ENCODE measurements around the gene FTCD.
A peak's percentile ranks its signal among the peaks of the same experiment; 100 is the strongest.

GRCh38 chr21:46187814-46188213 lies 32.4 kb upstream of the FTCD start:
- TF ChIP-seq CTCF (IDR thresholded peaks at IDR 0.05; ENCODE audit: control extremely low read depth in 1 of 3, insufficient read depth in 1 of 3, low read depth in 1 of 3, low read length in 3 of 3) (no peak), RFX5 (IDR thresholded peaks at IDR 0.05; ENCODE audit: borderline replicate concordance, low read depth, low read length) (no peak), RXRA (IDR thresholded peaks at IDR 0.05; ENCODE audit: insufficient read depth, low read depth, low read length) (no peak), MAX (IDR thresholded peaks at IDR 0.05) (peak; percentile 45; the same call in 1 of the 2 replicates), YY1 (IDR thresholded peaks at IDR 0.05; ENCODE audit: low read depth, low read length) (no peak), ATF3 (IDR thresholded peaks at IDR 0.05; ENCODE audit: insufficient read depth, low read depth, low read length) (no peak), CBX5 (IDR thresholded peaks at IDR 0.05; ENCODE audit: low read depth, low read length) (no peak)

All from H1 (cell line).